Suprapubic skin (tissue), 4 donors: ENCODE data around the gene GOLGA5. TPM values are rescaled to one million over a fixed set of nuclear protein-coding genes. Genes with fewer than 3 reads are reported as not detected.
"Not testable (repeated sequence)": the region's sequence is repeated elsewhere in the genome, so short reads cannot be mapped to it uniquely, and the experiment has no call there.

ENCODE experiments used
- DNase-seq, 2 donors: peaks; one replicate each; pipeline ENCODE4 v3.0.0-alpha.2; 2019; ENCODE audit warnings: low spot score in 2 of 2
- H3K27ac ChIP-seq: fragments of 200-600 bp; sonication (generic); one replicate; pipeline ENCODE4 v1.5.1; 2019
- H3K27me3 ChIP-seq: fragments of 200-600 bp; sonication (generic); one replicate; pipeline ENCODE4 v1.5.1; 2019
- H3K36me3 ChIP-seq: fragments of 200-600 bp; sonication (generic); one replicate; pipeline ENCODE4 v1.5.1; 2019
- H3K4me1 ChIP-seq: fragments of 200-600 bp; sonication (generic); one replicate; pipeline ENCODE4 v1.5.1; 2019
- H3K4me3 ChIP-seq: fragments of 200-600 bp; sonication (generic); one replicate; pipeline ENCODE4 v1.5.1; 2019; ENCODE audit warnings: mild to moderate bottlenecking
- H3K9me3 ChIP-seq: fragments of 200-600 bp; sonication (generic); one replicate; pipeline ENCODE4 v1.5.1; 2019
- EP300 ChIP-seq: sonication (generic); formaldehyde crosslinking; IDR thresholded peaks from one replicate; pipeline ENCODE4 v1.6.1; 2017; ENCODE audit warnings: antibody characterized with exemption
- POLR2A ChIP-seq, 2 donors: fragments of 450-650 bp; IDR thresholded peaks; one replicate each; pipeline ENCODE4 v1.6.1; 2017; ENCODE audit warnings: antibody characterized with exemption in 2 of 2, mild to moderate bottlenecking in 2 of 2, moderate library complexity in 2 of 2
- POLR2AphosphoS5 ChIP-seq, 3 donors: sonication (generic); formaldehyde crosslinking; IDR thresholded peaks; one replicate each; pipeline ENCODE4 v1.6.1; 2017; ENCODE audit warnings: antibody characterized with exemption in 3 of 3
- WGBS: methylation state at CpG from one replicate; pipeline ENCODE4 v1.1.5; 2018; 5-methylcytosine and 5-hydroxymethylcytosine counted together
- total RNA-seq, 4 donors: library from RNA; depleted of rRNA; stranded (reverse); fragments of >200 nt; gene quantifications; one replicate each; pipeline ENCODE4 v1.1.0, GENCODE V29; 2016
- TF ChIP-seq, protein P1 (sequence below), 2 donors: fragments of 200-600 bp in 1 of 2; fragments of 450-650 bp in 1 of 2; sonication (generic) in 1 of 2; IDR thresholded peaks; one replicate each; pipeline ENCODE4 v1.5.1; 2016 to 2019; ENCODE audit warnings: antibody characterized with exemption in 2 of 2, mild to moderate bottlenecking in 1 of 2, moderate library complexity in 1 of 2

GOLGA5 gene
- total RNA-seq, 4 donors from 2014 or later: 26.2 to 35.3 (median 30.8) TPM

DNA sequence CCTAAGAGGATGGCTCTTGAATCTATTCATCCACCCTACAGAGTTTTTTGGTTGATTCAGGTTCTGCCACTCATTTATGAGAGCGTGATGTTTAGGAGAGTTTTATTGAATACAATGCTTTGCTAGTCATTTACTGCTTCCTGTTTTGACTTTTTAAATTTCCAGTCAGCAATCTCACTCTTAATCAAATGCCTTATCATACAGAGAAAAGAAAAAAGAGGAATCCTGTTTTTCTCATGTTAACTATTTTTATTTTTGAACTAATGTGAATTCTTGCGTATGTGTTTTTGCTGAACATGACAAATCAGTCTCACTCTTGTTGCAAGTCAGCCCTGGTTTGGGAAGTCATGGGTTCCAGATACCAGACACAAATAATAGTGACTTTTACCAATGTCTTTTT lies 23.6 kb upstream of the GOLGA5 start:
- no peak for TF ChIP-seq POLR2A (IDR thresholded peaks at IDR 0.05)
- TF ChIP-seq, protein P1, sequence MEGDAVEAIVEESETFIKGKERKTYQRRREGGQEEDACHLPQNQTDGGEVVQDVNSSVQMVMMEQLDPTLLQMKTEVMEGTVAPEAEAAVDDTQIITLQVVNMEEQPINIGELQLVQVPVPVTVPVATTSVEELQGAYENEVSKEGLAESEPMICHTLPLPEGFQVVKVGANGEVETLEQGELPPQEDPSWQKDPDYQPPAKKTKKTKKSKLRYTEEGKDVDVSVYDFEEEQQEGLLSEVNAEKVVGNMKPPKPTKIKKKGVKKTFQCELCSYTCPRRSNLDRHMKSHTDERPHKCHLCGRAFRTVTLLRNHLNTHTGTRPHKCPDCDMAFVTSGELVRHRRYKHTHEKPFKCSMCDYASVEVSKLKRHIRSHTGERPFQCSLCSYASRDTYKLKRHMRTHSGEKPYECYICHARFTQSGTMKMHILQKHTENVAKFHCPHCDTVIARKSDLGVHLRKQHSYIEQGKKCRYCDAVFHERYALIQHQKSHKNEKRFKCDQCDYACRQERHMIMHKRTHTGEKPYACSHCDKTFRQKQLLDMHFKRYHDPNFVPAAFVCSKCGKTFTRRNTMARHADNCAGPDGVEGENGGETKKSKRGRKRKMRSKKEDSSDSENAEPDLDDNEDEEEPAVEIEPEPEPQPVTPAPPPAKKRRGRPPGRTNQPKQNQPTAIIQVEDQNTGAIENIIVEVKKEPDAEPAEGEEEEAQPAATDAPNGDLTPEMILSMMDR (IDR thresholded peaks at IDR 0.05): no peak
- TF ChIP-seq EP300: no peak
- no peak for TF ChIP-seq POLR2AphosphoS5 (IDR thresholded peaks at IDR 0.05)
- 74% methylated on average over 2 of the region's 2 CpGs for WGBS
- no peak for DNase-seq

DNA sequence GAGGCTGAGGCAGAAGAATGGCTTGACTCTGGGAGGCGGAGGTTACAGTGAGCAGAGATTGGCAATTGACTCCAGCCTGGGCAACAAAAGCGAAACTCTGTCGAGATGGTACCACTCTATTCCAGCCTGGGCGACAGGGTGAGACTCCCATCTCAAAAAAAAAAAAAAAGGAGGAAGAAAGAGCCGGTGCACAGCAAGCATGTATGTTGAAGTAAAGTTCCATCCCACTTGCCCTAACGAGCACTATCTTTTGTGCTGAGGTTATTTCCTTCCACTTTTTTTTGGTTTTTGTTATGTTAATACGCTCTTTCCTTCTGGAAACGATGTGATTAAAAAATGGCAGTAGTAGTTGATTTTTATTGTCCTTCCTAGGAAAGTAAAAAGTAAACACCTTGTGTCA lies 19.5 kb upstream of the GOLGA5 start:
- Histone ChIP-seq H3K4me1 (no peaks in the 10 kb centered on the region), H3K4me3 (no peak overlapping the region), H3K36me3 (no peaks in the 10 kb centered on the region), H3K9me3 (no peaks in the 10 kb centered on the region), H3K27me3 (no peaks in the 10 kb centered on the region), H3K27ac (no peak overlapping the region)
- 87% methylated on average over 8 of the region's 8 CpGs for WGBS
- no peak for DNase-seq
- TF ChIP-seq, protein P1 (IDR thresholded peaks at IDR 0.05): no peak
- TF ChIP-seq POLR2AphosphoS5 (IDR thresholded peaks at IDR 0.05) (no peak), EP300 (no peak), POLR2A (IDR thresholded peaks at IDR 0.05) (no peak)

More for the DNA sequence above, 23.6 kb upstream of the GOLGA5 start:
- Histone ChIP-seq H3K9me3 (no peaks in the 10 kb centered on the region), H3K4me3 (no peak overlapping the region), H3K4me1 (no peaks in the 10 kb centered on the region), H3K27ac (no peak overlapping the region), H3K27me3 (no peaks in the 10 kb centered on the region), H3K36me3 (no peaks in the 10 kb centered on the region)

DNA sequence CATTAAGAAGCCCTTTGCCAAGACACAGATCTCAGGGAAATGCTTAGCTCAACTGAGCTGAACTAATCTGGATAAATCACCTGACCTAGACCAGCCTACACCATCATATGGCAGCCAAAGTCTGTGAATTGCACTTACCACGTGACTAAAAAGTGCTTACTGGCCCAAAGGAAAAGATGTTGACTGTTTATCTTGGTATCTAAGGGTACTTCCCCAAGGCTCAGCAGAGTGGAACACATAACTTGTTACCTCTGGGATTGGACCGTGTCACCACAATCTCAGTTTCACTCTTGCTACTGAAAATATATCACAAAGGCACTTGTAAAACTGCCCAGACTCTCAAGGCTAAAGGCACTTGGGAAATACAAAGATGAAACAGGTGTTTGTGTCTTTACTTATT lies 18.8 kb upstream of the GOLGA5 start:
- H3K9me3 ChIP-seq, H3K36me3 ChIP-seq, H3K27me3 ChIP-seq, H3K27ac ChIP-seq, H3K4me3 ChIP-seq, H3K4me1 ChIP-seq, DNase-seq: not testable (repeated sequence)
- WGBS: 12% methylated on average over 2 of the region's 2 CpGs

DNA sequence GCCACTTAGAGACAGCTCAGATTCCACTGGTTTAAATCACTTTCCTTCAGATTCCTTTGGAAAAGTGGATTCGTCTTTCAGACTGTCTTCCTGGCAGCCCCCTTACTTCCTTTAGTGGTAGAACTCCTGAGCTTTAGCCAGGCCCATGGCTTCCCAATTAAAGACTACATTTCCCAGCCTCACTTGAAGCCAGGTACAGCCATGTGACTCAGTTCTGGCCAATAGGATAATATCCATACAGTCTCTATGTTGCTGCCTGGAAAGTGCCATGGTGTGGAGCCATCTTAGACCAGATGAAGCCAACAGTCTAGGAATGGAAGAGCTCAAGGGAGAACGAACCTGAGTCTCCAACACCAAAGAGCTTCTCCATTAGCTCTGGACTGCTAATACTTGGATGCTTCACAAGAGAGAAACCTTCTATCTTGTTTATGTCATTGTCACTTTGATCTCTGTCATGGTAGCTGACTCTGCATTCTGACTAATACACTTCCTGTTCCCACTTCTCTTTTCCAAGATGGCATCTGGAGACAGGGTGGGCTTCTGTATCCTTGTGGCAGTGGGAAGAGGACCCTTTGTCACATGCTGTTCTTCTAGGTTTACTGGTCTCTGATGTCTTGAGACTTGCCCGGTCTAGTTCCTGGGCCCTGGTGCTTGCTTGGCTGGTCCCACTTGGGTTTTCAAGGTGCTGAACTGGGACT lies 15.1 kb upstream of the GOLGA5 start:
- 78% methylated on average over 3 of the region's 3 CpGs for WGBS

DNA sequence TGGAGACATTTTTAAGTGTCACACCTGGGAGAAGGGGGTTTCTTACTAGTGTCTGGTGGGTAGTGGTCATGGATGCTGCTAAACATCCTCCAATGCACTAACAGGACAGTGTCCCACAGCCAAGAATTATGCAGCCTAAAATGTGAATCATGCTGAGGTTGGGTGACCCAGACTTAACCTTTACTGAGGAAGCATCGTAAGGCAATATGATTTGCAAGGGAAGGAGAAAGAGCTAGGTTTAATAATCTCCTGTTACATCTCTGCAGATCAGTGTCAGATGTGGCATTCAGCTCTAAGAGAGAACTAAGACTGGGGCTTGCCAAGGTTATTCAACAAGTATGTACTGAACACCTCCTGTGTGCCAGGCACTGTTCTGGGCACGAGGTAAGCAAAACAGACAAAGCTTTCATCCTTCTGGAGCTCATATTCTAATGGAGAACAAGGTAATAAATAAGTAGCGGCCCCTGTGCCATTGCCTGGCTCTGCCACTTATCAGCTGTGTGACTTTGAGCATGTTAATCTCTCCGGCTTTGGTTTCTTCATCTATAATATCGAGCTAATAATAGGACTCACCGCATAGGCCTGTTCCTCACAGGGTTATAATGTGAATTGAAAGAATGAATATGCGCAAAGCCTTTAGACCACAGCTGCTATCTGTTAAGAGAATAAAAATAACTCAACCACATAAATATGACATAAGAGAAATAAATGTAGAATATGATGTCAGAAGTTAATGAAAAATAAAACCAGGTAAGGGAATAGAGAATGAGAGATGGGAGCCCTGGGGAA lies 13.5 kb upstream of the GOLGA5 start:
- TF ChIP-seq POLR2AphosphoS5 (IDR thresholded peaks at IDR 0.05): no peak
- TF ChIP-seq EP300: no peak
- TF ChIP-seq, protein P1 (IDR thresholded peaks at IDR 0.05): no peak
- no peak for TF ChIP-seq POLR2A (IDR thresholded peaks at IDR 0.05)
- Histone ChIP-seq H3K9me3 (no peaks in the 10 kb centered on the region), H3K27ac (no peak overlapping the region), H3K36me3 (no peaks in the 10 kb centered on the region), H3K4me1 (no peaks in the 10 kb centered on the region), H3K27me3 (no peaks in the 10 kb centered on the region), H3K4me3 (no peak overlapping the region)
- WGBS: 70% methylated on average over 7 of the region's 7 CpGs
- DNase-seq: no peak

More for the DNA sequence above, 15.1 kb upstream of the GOLGA5 start:
- H3K36me3 ChIP-seq, H3K4me3 ChIP-seq, H3K4me1 ChIP-seq, H3K9me3 ChIP-seq, DNase-seq, H3K27ac ChIP-seq, H3K27me3 ChIP-seq: not testable (repeated sequence)

DNA sequence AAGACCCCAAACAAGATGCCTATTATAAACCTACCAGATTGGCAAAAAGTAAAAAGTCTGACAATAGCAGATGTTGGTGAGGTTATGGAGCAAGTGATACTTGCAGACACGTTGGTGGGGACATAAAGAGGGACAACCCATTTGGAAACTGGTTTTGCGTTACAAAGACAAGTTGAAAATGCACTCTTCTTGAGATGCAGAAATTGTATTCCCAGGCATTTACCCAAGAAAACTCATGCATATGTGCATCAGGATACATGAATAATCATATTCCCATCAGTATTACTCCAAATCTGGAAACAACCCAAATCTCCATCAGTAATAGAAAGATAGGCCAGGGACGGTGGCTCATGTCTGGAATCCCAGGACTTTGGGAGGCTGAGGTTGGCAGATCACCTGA lies 12.8 kb upstream of the GOLGA5 start:
- DNase-seq: no peak
- no peaks in the 10 kb centered on the region for H3K27me3 ChIP-seq
- WGBS: 81% methylated on average over 3 of the region's 3 CpGs
- H3K4me1 ChIP-seq: no peaks in the 10 kb centered on the region
- H3K36me3 ChIP-seq: no peaks in the 10 kb centered on the region
- no peak overlapping the region for H3K27ac ChIP-seq
- H3K9me3 ChIP-seq: no peaks in the 10 kb centered on the region
- no peak overlapping the region for H3K4me3 ChIP-seq
- TF ChIP-seq EP300: no peak
- TF ChIP-seq POLR2AphosphoS5 (IDR thresholded peaks at IDR 0.05): no peak
- TF ChIP-seq, protein P1 (IDR thresholded peaks at IDR 0.05): no peak
